Endodermal cell (in vitro differentiated cells): Measurements from ENCODE around the gene SCAF11. TPM values are rescaled to one million over a fixed set of nuclear protein-coding genes. Genes with fewer than 3 reads are reported as not detected.
A peak's percentile ranks its signal among the peaks of the same experiment; 100 is the strongest.

ENCODE experiments used
- DNase-seq: peaks from one replicate; pipeline ENCODE4 v3.0.0-alpha.2; 2017
- H3K27ac ChIP-seq: 2 replicates; pipeline ENCODE4 v1.5.1; 2013; ENCODE audit warnings: mild to moderate bottlenecking, low read depth, low read length, moderate library complexity
- H3K27me3 ChIP-seq: 2 replicates; pipeline ENCODE4 v1.6.1; 2013; ENCODE audit warnings: mild to moderate bottlenecking, low read length, moderate library complexity; ENCODE audit not compliant: insufficient read depth, control insufficient read depth, poor library complexity, severe bottlenecking
- H3K36me3 ChIP-seq: 2 replicates; pipeline ENCODE4 v1.7.0; 2013; ENCODE audit warnings: mild to moderate bottlenecking, low read length, moderate library complexity; ENCODE audit not compliant: control insufficient read depth, insufficient read depth
- H3K4me1 ChIP-seq: one replicate; pipeline ENCODE4 v1.7.0; 2013; ENCODE audit warnings: low read length; ENCODE audit not compliant: control insufficient read depth, insufficient read depth
- H3K4me3 ChIP-seq: 2 replicates; pipeline ENCODE4 v1.5.1; 2013; ENCODE audit warnings: mild to moderate bottlenecking, low read length, moderate library complexity
- H3K9ac ChIP-seq: 2 replicates; pipeline ENCODE4 v1.6.1; 2013; ENCODE audit warnings: mild to moderate bottlenecking, low read length, moderate library complexity; ENCODE audit not compliant: poor library complexity, severe bottlenecking; ENCODE audit errors: extremely low read depth
- H3K9me3 ChIP-seq: 2 replicates; pipeline ENCODE4 v1.6.1; 2013; ENCODE audit warnings: mild to moderate bottlenecking, low read length, moderate library complexity; ENCODE audit not compliant: control insufficient read depth
- H3K27ac Mint-ChIP-seq: 2 replicates; pipeline ENCODE4 v1.8.0; 2020; ENCODE audit warnings: mixed read lengths
- H3K27me3 Mint-ChIP-seq: 2 replicates; pipeline ENCODE4 v1.8.0; 2021; ENCODE audit warnings: mild to moderate bottlenecking, mixed read lengths; ENCODE audit not compliant: insufficient read depth
- H3K36me3 Mint-ChIP-seq: 2 replicates; pipeline ENCODE4 v1.8.0; 2020; ENCODE audit warnings: low read depth, mixed read lengths
- H3K4me1 Mint-ChIP-seq: 2 replicates; pipeline ENCODE4 v1.8.0; 2020; ENCODE audit warnings: mixed read lengths
- H3K4me3 Mint-ChIP-seq: 2 replicates; pipeline ENCODE4 v1.8.0; 2020; ENCODE audit warnings: mild to moderate bottlenecking, moderate library complexity, mixed read lengths
- H3K9me3 Mint-ChIP-seq: 2 replicates; pipeline ENCODE4 v1.8.0; 2020; ENCODE audit warnings: mild to moderate bottlenecking, mixed read lengths
- WGBS, 2 experiments: methylation state at CpG; one replicate each; pipeline versions ENCODE4 v1.1.5 to v1.1.7; 2013; ENCODE audit warnings: missing lambda C conversion rate in 2 of 2, mixed read lengths in 1 of 2; ENCODE audit not compliant: insufficient coverage in 1 of 2, insufficient read length in 1 of 2; 5-methylcytosine and 5-hydroxymethylcytosine counted together
- total RNA-seq, 2 donors: library from RNA; stranded (reverse); fragmentation: NEBNext Ultra II Directional in 1 of 2; extraction: Animal tissue kit (Norgen Biotek cat#: 25700) in 1 of 2; gene quantifications; 2 replicates in 1 of 2; 3 replicates in 1 of 2; pipeline ENCODE4 v1.2.1, GENCODE V29; 2021
- TF ChIP-seq, protein P1 (sequence below): fragments of 200-600 bp; sonication (generic); conservative IDR thresholded peaks from 2 replicates; pipeline ENCODE4 v1.5.0; 2021; ENCODE audit warnings: antibody characterized with exemption, mild to moderate bottlenecking

The SCAF11 gene
- total RNA-seq, 2 donors from 2014 or later = 99.6 to 116 TPM

DNA sequence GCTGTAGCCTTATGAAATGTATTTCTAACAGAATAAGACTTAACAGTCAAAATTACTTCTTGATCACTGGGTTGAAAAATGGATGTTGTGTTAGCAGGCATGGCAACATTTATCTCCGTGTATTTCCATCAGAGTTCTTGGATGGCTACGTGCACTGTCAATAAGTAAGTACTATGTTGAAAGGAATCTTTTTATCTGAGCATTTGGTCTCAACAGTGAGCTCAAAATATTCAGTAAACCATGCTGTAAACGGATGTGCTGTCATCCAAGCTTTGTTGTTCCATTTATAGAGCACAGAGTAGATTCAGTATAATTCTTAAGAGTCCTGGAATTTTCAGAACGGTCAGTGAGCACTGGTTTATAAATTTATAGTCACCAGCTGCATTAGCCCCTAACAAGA lies 15.5 kb downstream of the SCAF11 start:
- H3K27ac Mint-ChIP-seq = no peak overlapping the region
- TF ChIP-seq, protein P1, sequence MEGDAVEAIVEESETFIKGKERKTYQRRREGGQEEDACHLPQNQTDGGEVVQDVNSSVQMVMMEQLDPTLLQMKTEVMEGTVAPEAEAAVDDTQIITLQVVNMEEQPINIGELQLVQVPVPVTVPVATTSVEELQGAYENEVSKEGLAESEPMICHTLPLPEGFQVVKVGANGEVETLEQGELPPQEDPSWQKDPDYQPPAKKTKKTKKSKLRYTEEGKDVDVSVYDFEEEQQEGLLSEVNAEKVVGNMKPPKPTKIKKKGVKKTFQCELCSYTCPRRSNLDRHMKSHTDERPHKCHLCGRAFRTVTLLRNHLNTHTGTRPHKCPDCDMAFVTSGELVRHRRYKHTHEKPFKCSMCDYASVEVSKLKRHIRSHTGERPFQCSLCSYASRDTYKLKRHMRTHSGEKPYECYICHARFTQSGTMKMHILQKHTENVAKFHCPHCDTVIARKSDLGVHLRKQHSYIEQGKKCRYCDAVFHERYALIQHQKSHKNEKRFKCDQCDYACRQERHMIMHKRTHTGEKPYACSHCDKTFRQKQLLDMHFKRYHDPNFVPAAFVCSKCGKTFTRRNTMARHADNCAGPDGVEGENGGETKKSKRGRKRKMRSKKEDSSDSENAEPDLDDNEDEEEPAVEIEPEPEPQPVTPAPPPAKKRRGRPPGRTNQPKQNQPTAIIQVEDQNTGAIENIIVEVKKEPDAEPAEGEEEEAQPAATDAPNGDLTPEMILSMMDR = no peak
- peaks cover 31% of the 10 kb centered on the region for H3K4me1 Mint-ChIP-seq
- no peak overlapping the region for H3K4me3 Mint-ChIP-seq
- Histone ChIP-seq H3K4me1 (peaks cover 7% of the 10 kb centered on the region), H3K9ac (no peak overlapping the region), H3K9me3 (no peaks in the 10 kb centered on the region), H3K27ac (no peak overlapping the region), H3K27me3 (no peaks in the 10 kb centered on the region), H3K4me3 (no peak overlapping the region), H3K36me3 (peaks cover 26% of the 10 kb centered on the region)
- DNase-seq = no peak
- H3K9me3 Mint-ChIP-seq = no peaks in the 10 kb centered on the region
- H3K36me3 Mint-ChIP-seq = peaks cover 19% of the 10 kb centered on the region
- H3K27me3 Mint-ChIP-seq = no peaks in the 10 kb centered on the region
- 91 to 94% methylated on average over 4 of the region's 4 CpGs for WGBS, 2 experiments

DNA sequence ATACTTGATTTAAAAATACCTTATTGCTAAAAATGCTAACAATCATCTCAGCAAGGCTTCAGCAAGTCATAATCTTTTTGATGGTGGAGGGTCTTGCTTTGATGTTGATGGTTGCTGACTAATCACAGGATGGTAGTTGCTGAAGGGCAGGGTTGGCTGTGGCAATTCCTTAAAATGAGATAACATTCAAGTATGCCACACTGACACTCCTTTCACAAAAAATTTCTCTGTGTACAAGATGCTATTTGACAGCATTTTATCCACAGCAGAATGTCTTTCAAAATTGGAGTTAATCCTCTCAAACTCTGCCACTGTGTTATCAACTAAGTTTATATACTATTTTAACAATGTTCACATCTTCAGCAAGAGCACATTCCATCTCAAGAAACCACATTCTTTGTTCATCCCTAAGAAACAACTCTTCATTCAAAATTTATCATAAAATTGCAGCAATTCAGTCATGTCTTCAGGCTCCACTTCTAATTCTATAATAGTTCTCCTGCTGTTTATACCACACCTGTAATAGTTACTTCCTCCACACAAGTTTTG lies 16.1 kb downstream of the SCAF11 start:
- Histone ChIP-seq H3K27ac (no peak overlapping the region), H3K9ac (no peak overlapping the region), H3K36me3 (peaks cover 26% of the 10 kb centered on the region), H3K9me3 (no peaks in the 10 kb centered on the region), H3K27me3 (no peaks in the 10 kb centered on the region), H3K4me1 (peaks cover 7% of the 10 kb centered on the region), H3K4me3 (peak overlapping the region; percentile 36)
- Mint-ChIP-seq H3K27ac (no peak overlapping the region), H3K4me1 (peaks cover 32% of the 10 kb centered on the region), H3K27me3 (no peaks in the 10 kb centered on the region), H3K36me3 (peaks cover 19% of the 10 kb centered on the region), H3K9me3 (no peaks in the 10 kb centered on the region), H3K4me3 (no peak overlapping the region)
- no peak for DNase-seq
- TF ChIP-seq, protein P1 = no peak

DNA sequence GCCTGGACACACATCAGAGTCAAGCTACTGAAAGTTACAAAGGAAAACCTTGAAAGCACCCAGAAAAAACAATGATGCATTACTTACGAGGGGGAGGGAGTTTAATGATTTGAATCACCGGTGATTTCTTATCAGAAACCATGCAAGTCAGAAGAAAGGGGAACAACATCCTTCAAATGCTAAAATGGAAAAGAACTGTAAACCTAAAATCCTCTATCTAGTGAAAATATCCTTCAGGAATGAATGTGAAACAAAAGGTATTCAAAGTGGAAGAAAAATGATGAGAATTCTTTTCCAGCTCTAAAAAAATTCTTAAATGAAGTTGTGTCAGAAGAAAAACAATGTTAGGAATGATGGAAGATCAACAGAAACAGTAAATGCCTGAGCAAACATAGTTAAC lies 16.8 kb downstream of the SCAF11 start:
- Mint-ChIP-seq H3K27ac (peak overlapping the region; percentile 34), H3K4me1 (peaks cover 34% of the 10 kb centered on the region), H3K27me3 (no peaks in the 10 kb centered on the region), H3K36me3 (peaks cover 19% of the 10 kb centered on the region), H3K4me3 (no peak overlapping the region), H3K9me3 (no peaks in the 10 kb centered on the region)
- DNase-seq = no peak
- Histone ChIP-seq H3K4me1 (peaks cover 7% of the 10 kb centered on the region), H3K27ac (no peak overlapping the region), H3K36me3 (peaks cover 26% of the 10 kb centered on the region), H3K4me3 (peak overlapping the region; percentile 36), H3K9ac (no peak overlapping the region), H3K27me3 (no peaks in the 10 kb centered on the region), H3K9me3 (no peaks in the 10 kb centered on the region)
- TF ChIP-seq, protein P1 = no peak
- WGBS, 2 experiments = 83% methylated on average over 2 of the region's 2 CpGs; no CpG with 5 or more reads in 1 of the 2 experiments
